Spleen (tissue), 7 donors: Measurements from ENCODE around the gene CYTH4.

ENCODE experiments used
- POLR2A ChIP-seq, 3 donors: fragments of 450-650 bp; IDR thresholded peaks; one replicate each; pipeline ENCODE4 v1.5.1; 2017; ENCODE audit warnings: antibody characterized with exemption in 3 of 3, mild to moderate bottlenecking in 1 of 3
- TF ChIP-seq, protein P1 (sequence below), 11 experiments: fragments of 200-600 bp in 7 of 11; fragments of 450-650 bp in 4 of 11; sonication (generic) in 4 of 11; IDR thresholded peaks in 8 of 11; conservative IDR thresholded peaks in 3 of 11; 1 replicate in 7 of 11; 2 replicates in 4 of 11; pipeline versions ENCODE4 v1.4.0 to v1.8.0; 2016 to 2021; ENCODE audit warnings: antibody characterized with exemption in 11 of 11, inconsistent platforms in 4 of 11, mild to moderate bottlenecking in 1 of 11
- donor health status: DM: no; HTN: no; CAD: no; lungs with moderate emphysema.
- donor health status: DM: no; HTN: no; CAD: no.
- donor health status: DM: no; HTN: no; CAD: no.

DNA sequence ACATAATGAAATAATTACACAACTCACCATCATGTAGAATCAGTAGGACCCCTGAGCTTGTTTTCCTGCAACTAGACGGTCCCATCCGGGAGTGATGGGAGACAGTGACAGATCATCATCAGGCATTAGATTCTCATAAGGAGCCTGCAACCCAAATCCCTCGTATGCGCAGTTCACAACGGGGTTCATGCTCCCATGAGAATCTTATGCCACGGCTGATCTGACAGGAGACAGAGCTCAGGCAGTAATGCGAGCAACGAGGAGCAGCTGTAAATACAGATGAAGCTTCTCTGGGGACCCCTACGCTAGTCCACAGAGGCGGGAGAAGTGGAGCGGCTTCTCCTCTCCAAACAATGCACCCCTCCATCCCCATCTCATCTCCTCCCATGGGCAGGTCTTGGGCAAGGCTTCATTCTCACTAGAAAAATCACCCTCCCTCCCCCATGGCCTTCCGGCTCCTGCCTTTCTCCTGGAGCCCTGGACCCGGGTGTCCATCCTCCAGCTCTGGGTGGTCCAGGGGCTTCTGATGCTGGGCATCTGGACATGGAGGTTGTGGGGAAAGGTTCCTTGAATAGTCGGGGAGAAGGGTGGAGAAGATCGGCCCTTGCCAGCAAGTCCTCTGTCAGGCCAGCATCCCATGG is 22.0 kb upstream of the CYTH4 start:
- TF ChIP-seq, protein P1, sequence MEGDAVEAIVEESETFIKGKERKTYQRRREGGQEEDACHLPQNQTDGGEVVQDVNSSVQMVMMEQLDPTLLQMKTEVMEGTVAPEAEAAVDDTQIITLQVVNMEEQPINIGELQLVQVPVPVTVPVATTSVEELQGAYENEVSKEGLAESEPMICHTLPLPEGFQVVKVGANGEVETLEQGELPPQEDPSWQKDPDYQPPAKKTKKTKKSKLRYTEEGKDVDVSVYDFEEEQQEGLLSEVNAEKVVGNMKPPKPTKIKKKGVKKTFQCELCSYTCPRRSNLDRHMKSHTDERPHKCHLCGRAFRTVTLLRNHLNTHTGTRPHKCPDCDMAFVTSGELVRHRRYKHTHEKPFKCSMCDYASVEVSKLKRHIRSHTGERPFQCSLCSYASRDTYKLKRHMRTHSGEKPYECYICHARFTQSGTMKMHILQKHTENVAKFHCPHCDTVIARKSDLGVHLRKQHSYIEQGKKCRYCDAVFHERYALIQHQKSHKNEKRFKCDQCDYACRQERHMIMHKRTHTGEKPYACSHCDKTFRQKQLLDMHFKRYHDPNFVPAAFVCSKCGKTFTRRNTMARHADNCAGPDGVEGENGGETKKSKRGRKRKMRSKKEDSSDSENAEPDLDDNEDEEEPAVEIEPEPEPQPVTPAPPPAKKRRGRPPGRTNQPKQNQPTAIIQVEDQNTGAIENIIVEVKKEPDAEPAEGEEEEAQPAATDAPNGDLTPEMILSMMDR (IDR thresholded peaks at IDR 0.05 in 8 of 11, conservative IDR thresholded peaks at IDR 0.05 in 3 of 11): no peak
- no peak for TF ChIP-seq POLR2A (IDR thresholded peaks at IDR 0.05)
